HTERT RPE-1 (cell line): ENCODE data around the gene SNRPA.
"Not testable (repeated sequence)": the region's sequence is repeated elsewhere in the genome, so short reads cannot be mapped to it uniquely, and the experiment has no call there.

Source experiments
- in situ Hi-C: fragments of 300-500 bp; cut with MboI; formaldehyde crosslinking; loops from 4 replicates; pipeline ENCODE4 v1.14.3; 2020; ENCODE audit warnings: low sequenced_read_pairs

Gene SNRPA

DNA sequence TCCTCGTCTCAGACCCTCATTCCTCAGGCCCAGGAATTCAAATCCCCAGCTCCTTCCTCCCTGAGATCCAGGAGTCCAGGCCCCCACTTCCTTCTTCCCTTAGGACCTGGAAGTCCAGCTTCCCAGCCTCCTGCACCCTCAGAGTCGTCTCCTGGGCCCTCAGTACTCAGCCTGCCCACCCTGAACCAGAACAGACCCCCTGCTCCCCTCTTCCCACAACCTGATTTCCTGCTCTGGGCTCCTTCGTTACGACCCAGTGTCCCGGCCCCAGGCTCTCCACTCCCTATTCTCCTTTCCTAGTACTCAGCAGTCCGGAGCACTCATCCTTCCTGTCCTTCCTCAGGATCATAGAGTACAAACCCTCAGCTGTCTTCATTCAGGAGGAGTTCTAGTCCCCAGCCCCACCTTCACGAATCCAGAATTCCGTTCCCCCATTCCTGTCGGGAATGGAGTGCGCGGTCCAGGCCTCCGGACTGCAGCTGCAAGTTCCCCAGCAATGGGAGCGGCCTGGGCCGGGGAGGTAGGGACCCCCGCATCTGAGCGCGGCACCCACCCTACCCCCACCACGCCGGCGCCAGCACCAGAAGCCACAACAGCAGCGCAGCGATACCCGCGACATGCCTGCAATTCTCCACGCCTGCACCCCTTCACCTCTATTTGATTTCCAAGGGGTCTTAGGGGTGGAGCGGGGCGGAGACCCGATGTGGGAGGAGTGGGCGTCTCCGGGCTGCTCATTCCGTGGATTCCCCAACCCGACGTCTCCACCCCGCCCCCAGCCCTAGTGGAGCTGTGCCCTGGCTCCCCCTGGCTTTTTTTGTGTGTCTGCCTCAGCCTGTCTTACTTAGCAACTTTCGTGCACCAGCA, 60.7 kb downstream of the SNRPA start:
- in situ Hi-C loops, result no loop called here

GRCh38 chr19:40812571-40812970, 61.6 kb downstream of the SNRPA start:
- in situ Hi-C loops, result not testable (repeated sequence)

DNA sequence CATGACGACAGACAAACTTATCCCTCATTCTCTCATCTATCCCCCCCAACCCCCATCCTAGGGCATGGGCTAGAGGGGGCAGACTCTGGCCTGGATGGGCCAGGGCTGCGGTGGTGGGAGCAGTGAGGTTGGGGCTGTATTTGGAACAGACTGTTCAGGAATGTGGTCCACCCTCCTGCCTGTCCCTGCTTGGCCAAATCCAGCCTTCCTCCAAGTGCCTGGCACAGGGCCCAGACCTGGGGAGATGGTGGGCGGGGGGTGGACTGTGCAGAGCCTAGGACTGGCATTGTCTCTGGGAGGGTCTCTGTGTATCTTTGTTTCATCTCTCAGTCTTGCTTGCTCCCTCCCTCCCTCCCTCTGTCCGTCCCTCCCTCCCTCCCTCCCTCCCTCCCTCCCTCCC, 62.2 kb downstream of the SNRPA start:
- in situ Hi-C loops, result no loop called here
